Measurements from ENCODE around the gene PSORS1C2. TPM values are rescaled to one million over a fixed set of nuclear protein-coding genes. Genes with fewer than 3 reads are reported as not detected.

PSORS1C2 gene
- total RNA-seq, 1 experiment from 2014 or later, result 0.55 TPM

DNA sequence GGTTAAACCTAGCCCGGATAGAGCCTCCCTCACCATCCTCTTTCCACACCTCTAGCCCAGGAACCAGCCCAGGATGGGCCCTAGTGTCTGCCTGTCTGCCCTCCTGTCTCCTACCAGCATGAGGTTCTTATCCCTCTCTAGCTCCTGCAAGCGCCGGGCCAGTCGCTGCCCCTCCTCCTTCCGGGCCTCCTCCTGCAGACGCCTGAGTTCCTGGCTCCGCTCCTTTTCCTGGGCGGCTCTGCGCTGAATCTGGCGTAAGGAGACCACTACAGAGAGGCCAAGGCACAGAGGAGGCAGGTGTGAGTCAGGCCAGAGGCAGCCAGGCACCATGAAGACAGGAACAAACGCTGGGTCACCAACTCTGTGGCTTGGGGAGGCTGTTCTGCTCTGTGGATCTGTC is 4.3 kb upstream of the PSORS1C2 start (continued):
- TF ChIP-seq, protein P1, sequence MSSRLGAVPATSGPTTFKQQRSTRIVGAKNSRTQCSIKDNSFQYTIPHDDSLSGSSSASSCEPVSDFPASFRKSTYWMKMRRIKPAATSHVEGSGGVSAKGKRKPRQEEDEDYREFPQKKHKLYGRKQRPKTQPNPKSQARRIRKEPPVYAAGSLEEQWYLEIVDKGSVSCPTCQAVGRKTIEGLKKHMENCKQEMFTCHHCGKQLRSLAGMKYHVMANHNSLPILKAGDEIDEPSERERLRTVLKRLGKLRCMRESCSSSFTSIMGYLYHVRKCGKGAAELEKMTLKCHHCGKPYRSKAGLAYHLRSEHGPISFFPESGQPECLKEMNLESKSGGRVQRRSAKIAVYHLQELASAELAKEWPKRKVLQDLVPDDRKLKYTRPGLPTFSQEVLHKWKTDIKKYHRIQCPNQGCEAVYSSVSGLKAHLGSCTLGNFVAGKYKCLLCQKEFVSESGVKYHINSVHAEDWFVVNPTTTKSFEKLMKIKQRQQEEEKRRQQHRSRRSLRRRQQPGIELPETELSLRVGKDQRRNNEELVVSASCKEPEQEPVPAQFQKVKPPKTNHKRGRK (CRISPR knock-in tag; IDR thresholded peaks at IDR 0.05; ENCODE audit: borderline replicate concordance), result no peak
- TF ChIP-seq IRF2 (CRISPR knock-in tag; IDR thresholded peaks at IDR 0.05; ENCODE audit: borderline replicate concordance, low read depth) (no peak), NR1H2 (CRISPR knock-in tag; IDR thresholded peaks at IDR 0.05) (no peak)
- TF ChIP-seq, protein P2, sequence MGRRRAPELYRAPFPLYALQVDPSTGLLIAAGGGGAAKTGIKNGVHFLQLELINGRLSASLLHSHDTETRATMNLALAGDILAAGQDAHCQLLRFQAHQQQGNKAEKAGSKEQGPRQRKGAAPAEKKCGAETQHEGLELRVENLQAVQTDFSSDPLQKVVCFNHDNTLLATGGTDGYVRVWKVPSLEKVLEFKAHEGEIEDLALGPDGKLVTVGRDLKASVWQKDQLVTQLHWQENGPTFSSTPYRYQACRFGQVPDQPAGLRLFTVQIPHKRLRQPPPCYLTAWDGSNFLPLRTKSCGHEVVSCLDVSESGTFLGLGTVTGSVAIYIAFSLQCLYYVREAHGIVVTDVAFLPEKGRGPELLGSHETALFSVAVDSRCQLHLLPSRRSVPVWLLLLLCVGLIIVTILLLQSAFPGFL (CRISPR knock-in tag; IDR thresholded peaks at IDR 0.05; ENCODE audit: borderline replicate concordance), result no peak
- TF ChIP-seq, protein P3, sequence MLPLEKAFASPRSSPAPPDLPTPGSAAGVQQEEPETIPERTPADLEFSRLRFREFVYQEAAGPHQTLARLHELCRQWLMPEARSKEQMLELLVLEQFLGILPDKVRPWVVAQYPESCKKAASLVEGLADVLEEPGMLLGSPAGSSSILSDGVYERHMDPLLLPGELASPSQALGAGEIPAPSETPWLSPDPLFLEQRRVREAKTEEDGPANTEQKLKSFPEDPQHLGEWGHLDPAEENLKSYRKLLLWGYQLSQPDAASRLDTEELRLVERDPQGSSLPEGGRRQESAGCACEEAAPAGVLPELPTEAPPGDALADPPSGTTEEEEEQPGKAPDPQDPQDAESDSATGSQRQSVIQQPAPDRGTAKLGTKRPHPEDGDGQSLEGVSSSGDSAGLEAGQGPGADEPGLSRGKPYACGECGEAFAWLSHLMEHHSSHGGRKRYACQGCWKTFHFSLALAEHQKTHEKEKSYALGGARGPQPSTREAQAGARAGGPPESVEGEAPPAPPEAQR (CRISPR knock-in tag; IDR thresholded peaks at IDR 0.05), result no peak
- TF ChIP-seq, protein P4, sequence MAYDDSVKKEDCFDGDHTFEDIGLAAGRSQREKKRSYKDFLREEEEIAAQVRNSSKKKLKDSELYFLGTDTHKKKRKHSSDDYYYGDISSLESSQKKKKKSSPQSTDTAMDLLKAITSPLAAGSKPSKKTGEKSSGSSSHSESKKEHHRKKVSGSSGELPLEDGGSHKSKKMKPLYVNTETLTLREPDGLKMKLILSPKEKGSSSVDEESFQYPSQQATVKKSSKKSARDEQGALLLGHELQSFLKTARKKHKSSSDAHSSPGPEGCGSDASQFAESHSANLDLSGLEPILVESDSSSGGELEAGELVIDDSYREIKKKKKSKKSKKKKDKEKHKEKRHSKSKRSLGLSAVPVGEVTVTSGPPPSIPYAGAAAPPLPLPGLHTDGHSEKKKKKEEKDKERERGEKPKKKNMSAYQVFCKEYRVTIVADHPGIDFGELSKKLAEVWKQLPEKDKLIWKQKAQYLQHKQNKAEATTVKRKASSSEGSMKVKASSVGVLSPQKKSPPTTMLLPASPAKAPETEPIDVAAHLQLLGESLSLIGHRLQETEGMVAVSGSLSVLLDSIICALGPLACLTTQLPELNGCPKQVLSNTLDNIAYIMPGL (CRISPR knock-in tag; IDR thresholded peaks at IDR 0.05), result no peak
- TF ChIP-seq, protein P5, sequence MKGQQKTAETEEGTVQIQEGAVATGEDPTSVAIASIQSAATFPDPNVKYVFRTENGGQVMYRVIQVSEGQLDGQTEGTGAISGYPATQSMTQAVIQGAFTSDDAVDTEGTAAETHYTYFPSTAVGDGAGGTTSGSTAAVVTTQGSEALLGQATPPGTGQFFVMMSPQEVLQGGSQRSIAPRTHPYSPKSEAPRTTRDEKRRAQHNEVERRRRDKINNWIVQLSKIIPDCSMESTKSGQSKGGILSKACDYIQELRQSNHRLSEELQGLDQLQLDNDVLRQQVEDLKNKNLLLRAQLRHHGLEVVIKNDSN (CRISPR knock-in tag; IDR thresholded peaks at IDR 0.05), result no peak
- TF ChIP-seq, protein P6, sequence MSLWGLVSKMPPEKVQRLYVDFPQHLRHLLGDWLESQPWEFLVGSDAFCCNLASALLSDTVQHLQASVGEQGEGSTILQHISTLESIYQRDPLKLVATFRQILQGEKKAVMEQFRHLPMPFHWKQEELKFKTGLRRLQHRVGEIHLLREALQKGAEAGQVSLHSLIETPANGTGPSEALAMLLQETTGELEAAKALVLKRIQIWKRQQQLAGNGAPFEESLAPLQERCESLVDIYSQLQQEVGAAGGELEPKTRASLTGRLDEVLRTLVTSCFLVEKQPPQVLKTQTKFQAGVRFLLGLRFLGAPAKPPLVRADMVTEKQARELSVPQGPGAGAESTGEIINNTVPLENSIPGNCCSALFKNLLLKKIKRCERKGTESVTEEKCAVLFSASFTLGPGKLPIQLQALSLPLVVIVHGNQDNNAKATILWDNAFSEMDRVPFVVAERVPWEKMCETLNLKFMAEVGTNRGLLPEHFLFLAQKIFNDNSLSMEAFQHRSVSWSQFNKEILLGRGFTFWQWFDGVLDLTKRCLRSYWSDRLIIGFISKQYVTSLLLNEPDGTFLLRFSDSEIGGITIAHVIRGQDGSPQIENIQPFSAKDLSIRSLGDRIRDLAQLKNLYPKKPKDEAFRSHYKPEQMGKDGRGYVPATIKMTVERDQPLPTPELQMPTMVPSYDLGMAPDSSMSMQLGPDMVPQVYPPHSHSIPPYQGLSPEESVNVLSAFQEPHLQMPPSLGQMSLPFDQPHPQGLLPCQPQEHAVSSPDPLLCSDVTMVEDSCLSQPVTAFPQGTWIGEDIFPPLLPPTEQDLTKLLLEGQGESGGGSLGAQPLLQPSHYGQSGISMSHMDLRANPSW (CRISPR knock-in tag; conservative IDR thresholded peaks at IDR 0.05; ENCODE audit: low read depth), result no peak

DNA sequence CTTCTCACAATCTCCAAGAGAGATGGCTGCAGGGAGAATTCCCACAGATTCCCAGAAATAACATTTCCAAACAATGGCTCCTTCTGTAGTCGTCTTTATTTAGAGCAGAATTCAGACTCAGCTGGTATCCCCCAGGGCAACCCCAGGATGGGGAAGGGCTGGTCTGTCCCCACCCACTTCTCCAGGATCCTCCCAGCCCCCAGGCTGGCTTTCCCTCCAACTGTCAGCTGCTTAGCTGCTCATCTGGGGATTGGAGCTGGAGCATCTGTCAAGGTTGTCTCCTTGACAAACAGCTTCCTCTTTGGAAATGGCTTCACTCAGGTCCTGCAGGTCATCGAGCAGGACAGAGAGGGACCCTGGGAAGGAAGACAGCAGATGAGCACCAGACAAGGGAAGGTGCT is 3.5 kb upstream of the PSORS1C2 start:
- Mint-ChIP-seq H3K27me3 (ENCODE audit: low read depth) (peaks cover 4% of the 10 kb centered on the region), H3K9me3 (no peaks in the 10 kb centered on the region), H3K27ac (no peak overlapping the region), H3K4me3 (no peak overlapping the region), H3K36me3 (peaks cover 39% of the 10 kb centered on the region), H3K4me1 (peaks cover 46% of the 10 kb centered on the region)
- ATAC-seq, result no peak
- no peak for DNase-seq (ENCODE audit: low spot score)
- TF ChIP-seq, protein P2 (CRISPR knock-in tag; IDR thresholded peaks at IDR 0.05; ENCODE audit: borderline replicate concordance), result no peak
- no peak for TF ChIP-seq ZNF121 (CRISPR knock-in tag; IDR thresholded peaks at IDR 0.05)
- TF ChIP-seq KAT7 (CRISPR knock-in tag; IDR thresholded peaks at IDR 0.05; ENCODE audit: borderline replicate concordance), result no peak
- TF ChIP-seq, protein P7, sequence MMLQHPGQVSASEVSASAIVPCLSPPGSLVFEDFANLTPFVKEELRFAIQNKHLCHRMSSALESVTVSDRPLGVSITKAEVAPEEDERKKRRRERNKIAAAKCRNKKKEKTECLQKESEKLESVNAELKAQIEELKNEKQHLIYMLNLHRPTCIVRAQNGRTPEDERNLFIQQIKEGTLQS (CRISPR knock-in tag; conservative IDR thresholded peaks at IDR 0.05), result no peak
- no peak for TF ChIP-seq ZNF416 (CRISPR knock-in tag; IDR thresholded peaks at IDR 0.05)
- no peak for TF ChIP-seq FOXP1 (CRISPR knock-in tag; IDR thresholded peaks at IDR 0.05; ENCODE audit: borderline replicate concordance)
- TF ChIP-seq ZNF219 (CRISPR knock-in tag; IDR thresholded peaks at IDR 0.05; ENCODE audit: borderline replicate concordance), result no peak
- TF ChIP-seq ELF4 (CRISPR knock-in tag; IDR thresholded peaks at IDR 0.05; ENCODE audit: low read depth), result no peak
- POLR2A ChIA-PET, result interaction anchor here (0.6 kb wide), 1 partner anchor 30 kb away, joined by 3 read pairs; no protein-coding TSS in a partner anchor
- CTCF ChIA-PET, result interaction anchor here (0.9 to 2.0 kb wide), 2 partner anchors 15 to 224 kb away, joined by 3 to 5 read pairs; partner anchors contain the start of gene CCHCR1

Measured in WTC11 (cell line).